Femur (tissue), 1 donor: ENCODE measurements around the gene CACNA1I.

Experiments used
- DNase-seq: peaks from one replicate; pipeline ENCODE4 v3.0.0-alpha.2; 2017

CACNA1I gene

GRCh38 chr22:39598017-39598965 lies 27.7 kb downstream of the CACNA1I start:
- DNase-seq, result no peak

DNA sequence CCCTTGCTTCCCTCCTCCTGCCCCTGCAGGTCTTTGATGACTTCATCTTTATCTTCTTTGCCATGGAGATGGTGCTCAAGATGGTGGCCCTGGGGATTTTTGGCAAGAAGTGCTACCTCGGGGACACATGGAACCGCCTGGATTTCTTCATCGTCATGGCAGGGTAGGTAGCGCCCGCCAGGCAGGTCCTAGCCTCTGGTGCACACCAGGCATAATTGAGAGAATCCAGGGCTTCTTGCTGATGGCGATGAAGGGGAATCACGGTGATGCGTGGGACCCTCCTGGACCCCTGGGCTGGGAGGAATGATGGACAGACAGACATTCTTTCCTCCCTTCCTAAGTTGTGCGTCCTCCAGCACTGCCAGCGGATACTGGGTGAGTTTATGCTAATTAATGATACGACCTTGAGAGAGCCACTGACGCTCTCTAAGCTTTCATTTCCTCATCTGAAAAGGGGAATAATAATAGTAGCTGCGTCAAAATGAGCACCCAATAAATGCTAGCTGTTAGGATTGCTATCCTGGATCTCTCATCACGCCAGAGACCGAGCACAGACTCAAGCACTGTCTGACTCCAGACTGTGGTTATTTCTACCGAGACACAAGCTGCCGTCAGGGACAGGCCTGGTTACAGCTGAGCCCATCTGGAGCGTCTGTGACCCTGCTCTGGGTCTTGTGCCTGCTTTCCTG lies 30.1 kb downstream of the CACNA1I start:
- DNase-seq, result no peak

- no peak for DNase-seq
These were observed 30.6 kb downstream of the CACNA1I start for GRCh38 chr22:39601180-39601535.

- no peak for DNase-seq
These were observed 32.8 kb downstream of the CACNA1I start for GRCh38 chr22:39603345-39603744.

- no peak for DNase-seq
These were observed 39.7 kb downstream of the CACNA1I start for GRCh38 chr22:39610246-39610645.

GRCh38 chr22:39610766-39611165 lies 40.2 kb downstream of the CACNA1I start:
- no peak for DNase-seq

DNA sequence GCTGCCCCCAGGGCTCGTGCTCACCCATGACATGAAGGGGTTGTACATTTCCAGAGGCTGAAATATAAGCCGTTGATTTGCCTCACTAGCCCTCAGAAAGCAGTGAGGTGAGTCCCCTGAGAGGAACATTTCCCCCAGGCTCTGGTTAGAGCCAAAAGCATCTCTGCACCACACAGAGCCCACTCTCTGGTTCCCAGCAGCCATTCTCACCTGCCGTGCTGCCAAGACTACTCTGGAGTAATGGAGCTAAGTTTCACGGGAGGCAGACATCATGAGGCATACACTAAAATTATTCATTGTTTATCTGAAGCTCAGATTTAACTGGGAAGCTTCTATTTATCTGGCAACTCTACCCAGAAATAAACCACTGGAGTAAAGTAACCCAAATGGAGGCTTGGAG lies 40.8 kb downstream of the CACNA1I start:
- DNase-seq, result no peak

- DNase-seq, result no peak
These were observed 42.4 kb downstream of the CACNA1I start for GRCh38 chr22:39612811-39613548.

GRCh38 chr22:39613549-39613921 lies 43.0 kb downstream of the CACNA1I start:
- no peak for DNase-seq

DNA sequence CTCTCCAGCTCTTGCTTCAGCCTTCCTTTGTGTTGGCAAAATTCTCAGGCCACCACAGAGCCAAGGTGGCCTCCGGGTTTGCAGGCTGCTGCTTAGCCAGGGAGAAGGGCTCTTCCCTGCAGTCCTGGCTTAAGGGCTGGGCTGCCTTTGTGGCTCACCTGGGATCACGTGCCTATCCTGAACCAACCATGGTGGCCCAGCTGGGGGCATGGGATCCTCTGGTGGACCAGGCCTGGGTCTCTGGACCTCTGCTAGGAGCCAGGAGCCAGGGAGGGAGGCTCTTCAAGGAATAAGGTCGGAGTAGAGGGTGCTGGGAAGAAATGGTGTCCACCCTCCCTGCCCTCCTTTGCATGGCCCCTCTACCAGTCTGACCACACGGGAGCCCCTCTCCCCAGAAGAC lies 43.9 kb downstream of the CACNA1I start:
- DNase-seq, result no peak

DNA sequence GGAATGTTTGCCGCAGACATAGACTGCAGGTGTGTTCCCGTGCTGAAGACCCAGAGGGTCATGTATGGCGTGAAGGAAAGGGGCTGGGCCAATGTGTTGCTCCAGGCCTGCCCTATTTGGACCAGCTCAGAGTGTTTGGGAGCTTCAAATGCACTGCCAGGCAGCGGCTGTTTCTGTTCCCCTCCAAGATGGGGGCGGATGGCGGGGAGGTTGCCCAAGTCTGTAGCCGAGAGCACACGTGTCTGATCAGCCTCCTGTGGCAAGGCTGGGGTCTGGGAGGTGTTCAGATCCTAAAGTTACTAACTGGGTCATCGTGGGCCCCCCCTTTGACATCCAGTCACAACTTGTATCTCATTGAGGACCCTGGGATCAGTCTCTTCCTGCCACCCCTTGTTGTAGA lies 45.5 kb downstream of the CACNA1I start:
- DNase-seq, result no peak

GRCh38 chr22:39616781-39617180 lies 46.2 kb downstream of the CACNA1I start:
- no peak for DNase-seq

GRCh38 chr22:39617342-39617741 lies 46.8 kb downstream of the CACNA1I start:
- no peak for DNase-seq

GRCh38 chr22:39617970-39618757 lies 47.6 kb downstream of the CACNA1I start:
- no peak for DNase-seq

- no peak for DNase-seq
These were observed 48.5 kb downstream of the CACNA1I start for GRCh38 chr22:39618996-39619530.

DNA sequence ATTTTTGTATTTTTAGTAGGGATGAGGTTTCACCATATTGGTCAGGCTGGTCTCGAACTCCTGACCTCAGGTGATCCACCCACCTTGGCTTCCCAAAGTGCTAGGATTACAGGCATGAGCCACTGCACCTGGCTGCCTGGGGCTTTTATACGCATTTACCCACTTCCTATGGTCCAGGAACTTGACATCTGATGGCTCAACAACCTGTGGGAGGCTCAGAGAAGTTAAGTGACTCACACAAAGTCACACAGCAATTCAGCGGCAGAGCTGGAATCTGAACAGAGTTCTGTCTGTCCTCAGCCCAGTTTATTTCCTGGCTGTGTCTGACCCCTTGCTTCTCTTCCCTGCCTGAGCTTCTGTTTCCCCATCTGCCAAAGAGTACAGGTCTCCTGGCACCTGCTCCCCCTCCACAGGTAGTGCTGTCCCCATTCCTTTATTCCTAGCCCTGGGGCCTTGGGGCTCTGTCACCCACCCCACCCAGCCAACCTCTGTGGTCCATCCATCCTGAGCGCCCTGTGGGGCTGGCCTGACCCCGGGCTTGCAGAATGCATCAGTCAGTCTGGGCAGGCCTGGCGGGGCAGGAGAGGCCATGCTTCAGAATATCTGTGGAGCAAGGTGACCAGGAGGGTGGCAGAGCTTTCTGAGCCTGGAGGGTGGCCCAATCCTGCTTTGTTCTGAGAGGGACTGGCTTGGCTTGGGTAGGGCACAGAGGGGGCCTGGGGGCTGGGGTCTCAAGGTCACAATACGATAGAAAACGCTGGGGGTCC lies 50.6 kb downstream of the CACNA1I start:
- DNase-seq, result no peak

GRCh38 chr22:39621826-39622225 lies 51.3 kb downstream of the CACNA1I start:
- DNase-seq, result no peak

DNA sequence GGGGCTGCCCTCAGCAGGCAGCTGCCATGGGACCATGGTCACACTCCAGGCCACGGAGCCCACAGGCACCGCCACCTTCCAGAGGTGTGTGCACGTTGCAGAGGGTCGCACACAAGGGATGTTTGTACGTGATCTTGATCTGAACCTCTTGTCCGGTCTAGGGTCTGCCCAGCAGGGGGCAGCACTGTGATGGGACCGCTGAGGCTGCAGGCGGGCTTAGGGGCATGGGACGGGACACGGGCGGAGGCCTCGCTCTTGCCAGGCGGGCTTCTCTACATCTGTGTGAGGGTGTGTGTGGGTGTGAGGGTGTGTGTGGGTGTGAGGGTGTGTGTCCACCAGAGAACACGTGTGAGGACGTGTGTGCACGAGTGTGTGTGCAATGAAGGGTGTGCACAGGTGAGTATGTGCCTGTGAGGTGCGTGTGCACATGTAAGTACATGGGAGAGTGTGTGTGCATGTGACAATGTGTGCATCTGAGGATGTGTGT lies 52.4 kb downstream of the CACNA1I start:
- DNase-seq, result peak; percentile 67

DNA sequence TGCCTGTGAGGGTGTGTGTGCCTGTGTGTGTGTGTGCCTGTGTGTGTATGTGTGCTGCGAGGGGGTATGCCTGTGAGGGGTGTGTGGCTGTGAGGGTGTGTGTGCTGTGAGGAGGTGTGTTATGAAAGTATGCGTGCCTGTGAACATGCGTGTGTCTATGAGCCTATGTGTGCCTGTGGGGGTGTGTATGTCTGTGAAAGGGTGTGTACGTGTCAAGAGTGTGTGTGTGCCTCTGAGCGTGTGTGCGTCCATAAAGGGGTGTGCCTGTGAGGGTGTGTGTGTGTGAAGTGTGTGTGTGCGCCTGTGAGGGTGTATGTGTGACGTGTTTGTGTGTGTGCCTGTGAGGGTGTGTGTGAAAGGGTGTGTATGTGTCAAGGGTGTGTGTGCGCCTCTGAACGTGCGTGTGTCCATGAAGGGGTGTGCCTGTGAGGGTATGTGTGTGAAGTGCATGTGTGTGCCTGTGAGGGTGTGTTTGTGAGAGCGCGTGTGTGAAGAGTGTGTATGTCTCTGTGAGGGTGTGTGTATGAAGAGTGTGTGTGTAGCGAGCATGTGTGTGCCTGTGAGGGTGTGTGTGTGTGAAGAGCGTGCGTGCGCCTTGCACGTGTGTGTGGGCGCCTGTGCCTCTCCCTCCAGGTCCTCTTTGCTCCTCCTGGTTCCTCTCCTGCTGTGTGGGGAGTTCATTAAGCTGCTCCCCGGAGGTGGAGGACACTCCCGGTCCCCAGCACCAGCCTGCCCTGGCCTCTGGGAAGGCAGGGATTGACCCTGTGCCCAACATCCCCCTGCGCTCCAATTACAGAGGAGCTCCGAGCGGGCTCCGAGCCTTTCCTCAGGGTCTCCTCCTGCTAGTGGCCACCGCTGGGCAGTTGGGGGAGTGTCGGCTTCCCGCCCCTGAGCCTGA lies 53.3 kb downstream of the CACNA1I start:
- no peak for DNase-seq

GRCh38 chr22:39624501-39624821 lies 53.9 kb downstream of the CACNA1I start:
- DNase-seq, result no peak
